AG08395 (cell line): Measurements from ENCODE around the gene AUH.

Experiments used
- DNase-seq: peaks from one replicate; pipeline ENCODE4 v3.0.0; 2012; ENCODE audit warnings: mixed read lengths, low spot score

AUH gene

GRCh38 chr9:91246846-91247245 lies 114.9 kb downstream of the AUH start:
- DNase-seq: no peak

GRCh38 chr9:91245431-91246313 lies 116.0 kb downstream of the AUH start:
- DNase-seq: no peak

- no peak for DNase-seq
These were observed 118.7 kb downstream of the AUH start for GRCh38 chr9:91243029-91243428.

- DNase-seq: no peak
These were observed 119.8 kb downstream of the AUH start for GRCh38 chr9:91241909-91242308.

GRCh38 chr9:91240596-91241165 lies 121.0 kb downstream of the AUH start:
- DNase-seq: no peak

- DNase-seq: no peak
These were observed 122.2 kb downstream of the AUH start for GRCh38 chr9:91239367-91240111.

GRCh38 chr9:91234523-91234922 lies 127.2 kb downstream of the AUH start:
- no peak for DNase-seq

- DNase-seq: no peak
These were observed 130.1 kb downstream of the AUH start for GRCh38 chr9:91231619-91232018.

GRCh38 chr9:91223000-91223399 lies 138.7 kb downstream of the AUH start:
- no peak for DNase-seq

GRCh38 chr9:91222457-91222856 lies 139.3 kb downstream of the AUH start:
- no peak for DNase-seq

GRCh38 chr9:91221332-91221731 lies 140.4 kb downstream of the AUH start:
- no peak for DNase-seq

GRCh38 chr9:91220491-91221135 lies 141.1 kb downstream of the AUH start:
- DNase-seq: no peak

- DNase-seq: no peak
These were observed 141.7 kb downstream of the AUH start for GRCh38 chr9:91220021-91220420.

GRCh38 chr9:91219557-91219956 lies 142.2 kb downstream of the AUH start:
- no peak for DNase-seq

GRCh38 chr9:91217388-91217787 lies 144.3 kb downstream of the AUH start:
- DNase-seq: no peak

- no peak for DNase-seq
These were observed 146.9 kb downstream of the AUH start for GRCh38 chr9:91214867-91215266.

GRCh38 chr9:91214086-91214485 lies 147.6 kb downstream of the AUH start:
- no peak for DNase-seq

- no peak for DNase-seq
These were observed 149.0 kb downstream of the AUH start for GRCh38 chr9:91212596-91213243.

GRCh38 chr9:91211919-91212318 lies 149.8 kb downstream of the AUH start:
- no peak for DNase-seq

- no peak for DNase-seq
These were observed 150.3 kb downstream of the AUH start for GRCh38 chr9:91211414-91211813.

- DNase-seq: no peak
These were observed 151.4 kb downstream of the AUH start for GRCh38 chr9:91210318-91210717.

- DNase-seq: no peak
These were observed 152.9 kb downstream of the AUH start for GRCh38 chr9:91208837-91209236.
